ENCODE results near the gene CPSF3.
A peak's percentile ranks its signal among the peaks of the same experiment; 100 is the strongest.

The CPSF3 gene

GRCh38 chr2:9423100-9423921 is at the start of gene CPSF3, which contains the start of gene ITGB1BP1:
TSS of gene CPSF3 (plus strand) at chr2:9423654. CDS start at chr2:9423774, 120 bp downstream.
TSS of gene ITGB1BP1 (minus strand) at chr2:9423528. CDS start at chr2:9418697, 4,831 bp downstream.
- DNase-seq = peak; percentile 98

DNA sequence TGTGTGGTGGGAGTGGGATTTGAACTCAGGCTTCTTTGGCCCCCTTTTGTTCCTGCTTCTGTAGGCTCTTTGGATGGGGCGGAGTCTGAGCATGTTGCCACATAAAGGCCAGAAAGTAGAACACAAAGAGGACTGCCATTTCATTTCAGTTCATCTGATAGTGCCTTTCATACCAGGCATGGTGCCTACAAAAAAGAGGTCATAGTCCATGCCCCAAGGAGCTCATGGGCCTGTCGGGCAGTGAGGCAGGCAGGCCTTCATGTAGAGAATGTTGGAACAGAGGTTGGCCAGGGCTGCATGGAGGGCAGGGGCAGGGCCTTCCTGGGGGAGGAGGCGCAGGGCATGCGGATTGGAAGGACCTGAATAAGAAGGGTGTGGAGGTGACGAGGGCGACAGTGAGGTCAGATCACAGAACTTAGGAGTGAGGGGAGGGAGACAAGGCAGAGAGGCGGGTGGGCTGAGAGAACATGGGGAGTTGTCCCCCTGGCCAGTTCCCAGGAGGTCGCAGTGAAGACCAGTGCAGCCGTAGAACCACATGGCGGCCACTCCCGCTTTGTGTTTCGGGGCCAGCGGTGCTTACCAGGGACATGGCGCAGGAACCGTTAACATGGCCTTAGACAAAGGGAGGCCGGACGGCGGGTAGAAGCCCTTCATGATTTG is 49.3 kb upstream of the CPSF3 start:
- DNase-seq = no peak

- DNase-seq = no peak
Observed at GRCh38 chr2:9375857-9376428, 47.5 kb upstream of the CPSF3 start.

DNA sequence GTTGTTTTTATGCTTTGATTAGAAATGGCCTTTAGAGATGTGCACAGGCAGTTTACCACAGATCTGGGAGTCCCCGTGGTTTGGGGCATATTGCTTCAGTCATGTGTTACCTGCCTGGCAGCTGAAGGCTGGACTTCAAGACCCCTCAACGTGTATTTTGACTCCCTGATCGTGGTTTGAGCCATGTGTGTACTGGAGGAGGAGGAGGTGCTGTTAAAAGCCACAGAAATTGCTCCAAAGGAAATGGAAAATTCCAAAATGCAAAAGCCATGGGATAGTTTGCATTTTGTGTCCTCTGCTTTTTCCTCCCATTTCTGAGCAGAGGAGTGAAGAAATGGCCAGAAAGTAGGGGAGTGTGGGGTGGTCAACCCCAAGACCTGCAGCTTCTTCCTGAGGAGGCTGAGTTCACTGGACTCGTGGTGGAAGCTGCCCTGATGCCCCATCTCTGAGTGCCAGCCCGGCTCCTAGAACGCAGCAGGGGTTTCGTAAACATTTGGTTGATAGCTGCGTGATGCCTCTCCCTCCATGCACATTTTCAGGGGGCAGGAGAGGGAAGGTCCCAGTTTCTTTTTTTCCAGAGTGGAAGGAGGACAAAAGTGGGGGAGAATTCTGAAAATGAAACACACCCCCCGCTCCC is 45.9 kb upstream of the CPSF3 start:
- DNase-seq = no peak

GRCh38 chr2:9378433-9379390 is 44.7 kb upstream of the CPSF3 start:
- DNase-seq = no peak

DNA sequence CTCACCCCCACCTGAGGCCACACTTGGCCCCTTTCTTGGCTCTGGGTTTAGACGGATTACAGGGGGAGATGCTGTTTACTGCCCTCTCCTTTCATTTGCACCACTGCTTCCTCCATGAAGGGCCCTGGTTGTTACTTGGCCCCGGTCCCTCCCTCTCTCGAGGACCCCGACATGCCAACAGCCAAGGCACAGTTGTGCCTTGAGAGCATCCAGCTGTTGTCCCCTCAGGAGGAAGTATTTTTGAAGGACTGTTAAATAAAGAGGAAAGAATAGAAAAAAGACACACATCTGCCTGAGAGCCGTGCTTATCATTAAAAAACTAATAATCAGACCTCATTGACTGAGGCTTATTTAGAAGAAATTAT is 44.1 kb upstream of the CPSF3 start:
- DNase-seq = no peak

- DNase-seq = no peak
Observed at GRCh38 chr2:9380702-9381628, 42.5 kb upstream of the CPSF3 start.

DNA sequence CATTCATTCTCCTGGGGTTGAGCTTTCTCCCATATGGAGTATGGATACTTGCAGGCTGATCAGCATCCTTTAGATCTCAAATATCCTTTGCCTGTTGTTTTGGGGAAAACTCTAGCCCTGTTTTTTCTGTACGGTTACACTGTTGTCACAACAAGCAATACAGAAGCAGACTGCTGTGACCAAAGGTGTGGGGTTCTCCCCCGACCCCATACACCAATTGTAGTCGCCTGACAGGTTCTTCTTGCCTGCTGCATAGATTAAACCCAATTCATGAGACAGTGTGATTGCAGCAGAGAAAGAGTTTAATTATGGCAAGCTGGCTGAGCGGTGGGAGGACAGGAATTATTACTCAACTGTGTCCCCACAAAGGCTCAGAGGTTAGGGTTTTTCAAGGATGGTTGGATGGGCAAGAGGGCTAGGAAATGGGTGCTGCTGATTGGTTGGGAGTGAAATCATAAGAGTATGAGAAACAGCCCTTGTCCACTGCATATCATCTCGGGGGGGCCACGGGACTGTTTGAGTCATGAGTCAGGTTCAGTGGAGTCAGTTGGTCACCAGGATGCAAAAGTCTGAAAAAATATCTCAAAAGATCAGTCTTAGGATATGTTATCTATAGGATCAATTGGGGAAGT is 40.7 kb upstream of the CPSF3 start:
- DNase-seq = no peak

GRCh38 chr2:9384521-9384920 is 38.9 kb upstream of the CPSF3 start:
- DNase-seq = no peak

- no peak for DNase-seq
Observed at GRCh38 chr2:9385841-9386240, 37.6 kb upstream of the CPSF3 start.

- no peak for DNase-seq
Observed at GRCh38 chr2:9388199-9388681, 35.2 kb upstream of the CPSF3 start.

GRCh38 chr2:9388950-9389911 is 34.2 kb upstream of the CPSF3 start:
- DNase-seq = no peak

DNA sequence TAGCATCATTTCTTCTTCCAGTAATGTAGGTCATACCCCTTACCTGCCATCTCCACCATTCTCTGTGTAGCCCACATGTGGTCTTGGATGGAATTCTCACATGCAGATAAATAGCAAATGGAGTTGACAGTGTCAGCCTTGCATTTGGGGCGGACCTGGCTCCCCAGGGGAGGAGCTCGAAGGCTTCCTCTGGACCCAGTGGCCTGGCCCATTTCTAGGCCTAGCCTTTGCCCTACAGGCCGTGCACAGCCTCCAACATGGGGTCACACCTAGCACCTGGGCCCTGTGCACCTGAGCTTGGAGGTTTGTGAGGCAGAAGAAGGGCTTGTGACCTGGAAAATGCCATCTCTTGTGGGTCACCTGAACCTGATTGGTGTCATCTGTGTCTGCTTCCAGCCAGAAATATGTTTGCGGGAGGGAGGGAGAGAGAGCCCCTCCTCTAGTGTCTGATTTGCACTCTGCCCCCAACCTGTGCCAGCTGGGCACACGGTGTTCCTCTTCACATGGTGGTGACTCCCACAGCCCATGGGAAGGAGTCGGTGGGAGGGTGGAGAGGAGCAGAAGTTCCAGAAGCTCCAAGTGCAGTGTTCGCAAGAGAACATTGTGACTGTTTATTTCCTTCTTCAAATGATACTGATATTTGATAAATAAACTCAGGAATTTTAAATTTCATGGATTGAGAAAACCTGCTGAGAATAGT is 33.2 kb upstream of the CPSF3 start:
- no peak for DNase-seq

- no peak for DNase-seq
Observed at GRCh38 chr2:9390991-9391390, 32.5 kb upstream of the CPSF3 start.

DNA sequence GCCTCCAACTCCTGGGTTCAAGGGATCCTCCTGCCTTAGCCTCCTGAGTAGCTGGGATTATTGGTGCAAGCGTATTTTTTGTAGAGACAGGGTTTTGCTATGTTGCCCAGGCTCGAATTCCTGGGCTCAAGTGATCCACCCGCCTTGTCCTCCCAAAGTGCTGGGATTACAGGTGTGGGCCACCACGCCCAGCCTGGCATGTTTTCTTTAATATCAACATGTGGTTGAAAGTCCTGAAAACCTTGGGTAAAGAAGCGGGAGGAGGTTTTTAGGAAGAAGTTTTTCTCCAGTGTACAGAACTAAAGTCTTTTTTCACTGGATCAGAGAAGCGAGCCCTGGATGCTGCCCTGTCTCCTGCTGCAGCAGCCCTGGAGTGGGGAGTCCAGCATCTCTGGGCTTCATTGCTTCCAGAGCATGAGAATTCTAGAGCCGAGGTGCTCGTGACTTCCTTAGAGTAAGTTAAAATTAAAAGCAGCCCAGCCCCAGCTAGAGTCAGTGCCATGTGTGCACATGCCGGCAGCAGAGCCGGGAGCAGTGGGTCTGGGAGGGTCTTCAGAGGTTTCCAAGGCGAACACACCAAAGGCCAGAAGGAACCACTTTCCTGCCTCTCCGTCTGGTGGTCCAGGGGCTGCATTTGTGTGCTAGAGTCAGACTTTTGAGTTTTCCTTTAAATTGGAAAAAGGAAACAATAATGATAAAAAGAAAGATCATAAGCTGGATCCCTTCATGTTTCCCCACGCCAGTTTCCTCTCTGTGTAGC is 31.3 kb upstream of the CPSF3 start:
- DNase-seq = no peak

DNA sequence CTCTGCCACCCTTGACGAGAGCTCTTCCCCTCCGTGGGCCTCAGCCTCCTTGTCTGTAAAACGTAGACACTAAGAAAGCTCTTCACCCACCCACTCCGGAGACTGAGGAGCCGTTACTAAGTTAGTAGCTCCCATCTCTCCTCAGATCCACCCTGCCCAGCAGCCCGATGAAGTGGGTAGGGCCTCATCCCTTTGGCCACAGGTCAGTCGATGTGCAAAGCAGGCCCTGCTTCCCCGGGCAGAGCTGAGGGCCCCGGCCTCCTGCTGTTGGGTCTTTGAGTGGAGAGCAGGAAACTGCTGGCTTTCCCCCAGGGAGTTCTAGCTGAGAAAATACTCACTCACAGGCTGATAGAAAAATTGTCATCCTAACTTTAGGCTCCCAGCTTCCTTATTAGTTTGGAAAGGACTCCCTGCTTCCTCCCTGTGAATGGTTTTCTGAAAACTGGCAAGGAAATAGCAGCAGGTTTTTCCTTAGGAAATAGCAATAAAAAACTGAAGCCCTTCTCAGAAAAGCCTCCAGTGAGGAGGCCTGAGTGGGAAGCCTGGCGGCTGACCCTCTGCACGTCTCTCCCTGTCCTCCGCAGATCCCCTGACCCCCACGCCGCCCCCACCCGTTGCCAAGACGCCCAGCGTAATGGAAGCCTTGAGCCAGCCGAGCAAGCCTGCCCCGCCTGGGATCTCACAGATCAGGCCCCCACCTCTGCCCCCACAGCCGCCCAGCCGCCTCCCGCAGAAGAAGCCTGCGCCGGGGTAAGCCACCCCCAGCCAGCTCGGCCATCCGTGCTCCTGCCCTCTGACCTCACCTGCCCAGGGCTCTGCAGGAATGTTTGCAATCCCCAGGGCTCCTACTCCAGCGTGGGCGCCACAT is 30.3 kb upstream of the CPSF3 start:
- DNase-seq = no peak

- no peak for DNase-seq
Observed at GRCh38 chr2:9394816-9395215, 28.6 kb upstream of the CPSF3 start.
